Fibroblast of lung (primary cell): Measurements from ENCODE around the gene MRI1. TPM values are rescaled to one million over a fixed set of nuclear protein-coding genes. Genes with fewer than 3 reads are reported as not detected.

Experiments used
- DNase-seq, 2 donors: peaks; one replicate each; pipeline versions ENCODE4 v3.0.0 to v3.0.0-alpha.2; 2010; ENCODE audit warnings: low read depth in 2 of 2
- H2AFZ ChIP-seq: 2 replicates; pipeline ENCODE4 v1.5.1; 2012; ENCODE audit warnings: low read length, control low read depth, inconsistent platforms
- H3K27ac ChIP-seq: 2 replicates; pipeline ENCODE4 v1.5.1; 2011; ENCODE audit warnings: low read length, control low read depth; ENCODE audit not compliant: insufficient read depth
- H3K27me3 ChIP-seq: 2 replicates; pipeline ENCODE4 v1.5.1; 2011; ENCODE audit warnings: mild to moderate bottlenecking, low read length; ENCODE audit not compliant: control insufficient read depth, insufficient read depth
- H3K36me3 ChIP-seq: 2 replicates; pipeline ENCODE4 v1.5.1; 2011; ENCODE audit warnings: low read length; ENCODE audit not compliant: control insufficient read depth, insufficient read depth
- H3K4me1 ChIP-seq: 2 replicates; pipeline ENCODE4 v1.5.1; 2011; ENCODE audit warnings: low read length; ENCODE audit not compliant: control insufficient read depth, insufficient read depth; ENCODE audit errors: extremely low read depth
- H3K4me2 ChIP-seq: 2 replicates; pipeline ENCODE4 v1.5.1; 2011; ENCODE audit warnings: low read length, control low read depth; ENCODE audit not compliant: insufficient read depth; ENCODE audit errors: extremely low read depth
- H3K4me3 ChIP-seq, 4 experiments: fragments of 200-600 bp in 1 of 4; sonication (generic) in 1 of 4; replicated peaks in 1 of 4; 2 replicates each; pipeline ENCODE4 v1.5.1; 2011 to 2016; ENCODE audit warnings: low read length in 4 of 4, low read depth in 3 of 4, mild to moderate bottlenecking in 3 of 4, control low read depth in 2 of 4, inconsistent platforms in 1 of 4, mixed read lengths in 1 of 4; ENCODE audit not compliant: insufficient read depth in 1 of 4; ENCODE audit errors: control extremely low read depth in 1 of 4
- H3K79me2 ChIP-seq: 2 replicates; pipeline ENCODE4 v1.5.1; 2012; ENCODE audit warnings: mild to moderate bottlenecking, low read length, inconsistent platforms; ENCODE audit not compliant: control insufficient read depth, insufficient read depth
- H3K9ac ChIP-seq: 2 replicates; pipeline ENCODE4 v1.5.1; 2011; ENCODE audit warnings: mild to moderate bottlenecking, low read length, control low read depth; ENCODE audit not compliant: insufficient read depth
- H3K9me3 ChIP-seq: 2 replicates; pipeline ENCODE4 v1.5.1; 2012; ENCODE audit warnings: low read depth, low read length; ENCODE audit not compliant: control insufficient read depth, insufficient read depth
- H4K20me1 ChIP-seq: 2 replicates; pipeline ENCODE4 v1.5.1; 2011; ENCODE audit warnings: low read length; ENCODE audit not compliant: control insufficient read depth, insufficient read depth; ENCODE audit errors: extremely low read depth
- CTCF ChIP-seq, 2 donors: IDR thresholded peaks in 1 of 2; conservative IDR thresholded peaks in 1 of 2; 1 replicate in 1 of 2; 2 replicates in 1 of 2; pipeline ENCODE4 v1.5.1; 2011 to 2012; ENCODE audit warnings: low read length in 2 of 2, control low read depth in 1 of 2, inconsistent platforms in 1 of 2, low read depth in 1 of 2, mild to moderate bottlenecking in 1 of 2
- EZH2 ChIP-seq: IDR thresholded peaks from 2 replicates; pipeline ENCODE4 v1.5.1; 2012; ENCODE audit warnings: low read length, control low read depth, mild to moderate bottlenecking; ENCODE audit errors: missing control alignments
- polyA minus RNA-seq: library from RNA; depleted of rRNA, polyadenylated mRNA; stranded (reverse); fragments of >200 nt; gene quantifications from 2 replicates; pipeline ENCODE4 v1.2.3, GENCODE V29; 2011; ENCODE audit warnings: low replicate concordance
- polyA plus RNA-seq, 2 donors: library from polyadenylated mRNA; depleted of rRNA in 1 of 2; stranded (reverse) in 1 of 2; unstranded in 1 of 2; fragments of >200 nt; gene quantifications; 2 replicates each; pipeline ENCODE4 v1.2.1, GENCODE V29; 2011 to 2012; ENCODE audit warnings: missing spikeins in 1 of 2
- total RNA-seq: library from RNA; depleted of rRNA; stranded (reverse); fragments of >200 nt; gene quantifications from 2 replicates; pipeline ENCODE4 v1.2.1, GENCODE V29; 2014

MRI1 gene
- total RNA-seq (17.7 and 20.3 TPM in 2 replicates), polyA plus RNA-seq (5.2 and 17.1 TPM in 2 replicates), polyA minus RNA-seq (7.2 and 26.5 TPM in 2 replicates)
- polyA plus RNA-seq (2012): 6.2 and 17.7 TPM in 2 replicates

- peaks cover 7% of the 10 kb centered on the region for H3K79me2 ChIP-seq
- H2AFZ ChIP-seq: peak within 1 kb of the TSS; percentile 69
- H3K4me3 ChIP-seq: peak within 1 kb of the TSS; percentile 49 to 78 (median 64)
- H3K27me3 ChIP-seq: no peaks in the 10 kb centered on the region
- peak within 1 kb of the TSS; percentile 73 for H3K4me2 ChIP-seq
- H3K9me3 ChIP-seq: no peaks in the 10 kb centered on the region
- peaks cover 10% of the 10 kb centered on the region for H3K36me3 ChIP-seq
- H3K4me1 ChIP-seq: peaks cover 4% of the 10 kb centered on the region
- no peak for TF ChIP-seq EZH2
- TF ChIP-seq CTCF (conservative IDR thresholded peaks at IDR 0.05 in 1 of 2, IDR thresholded peaks at IDR 0.05 in 1 of 2; ENCODE audit: low read depth in 1 of 2, low read length in 2 of 2): no peak
- H3K9ac ChIP-seq: peak within 1 kb of the TSS; percentile 75
- H3K27ac ChIP-seq: peak within 1 kb of the TSS; percentile 50
- no peaks in the 10 kb centered on the region for H4K20me1 ChIP-seq
- peak; percentile 66 to 72 for DNase-seq
Measured at GRCh38 chr19:13764101-13764807, at the start of gene MRI1. Gene MRI1 (plus strand): TSS chr19:13764522. CDS start chr19:13764589, 67 bp downstream.

GRCh38 chr19:13717194-13717643 is 47.1 kb upstream of the MRI1 start:
- TF ChIP-seq CTCF (conservative IDR thresholded peaks at IDR 0.05 in 1 of 2, IDR thresholded peaks at IDR 0.05 in 1 of 2; ENCODE audit: low read depth in 1 of 2, low read length in 2 of 2) (no peak), EZH2 (no peak)
- H3K4me3 ChIP-seq: no peak overlapping the region
- no peaks in the 10 kb centered on the region for H3K36me3 ChIP-seq
- peak in 1 of 2 donors; percentile 52 for DNase-seq
- H3K27me3 ChIP-seq: peaks cover 4% of the 10 kb centered on the region
- H3K9ac ChIP-seq: no peak overlapping the region
- no peaks in the 10 kb centered on the region for H3K9me3 ChIP-seq
- H3K27ac ChIP-seq: no peak overlapping the region
- H3K79me2 ChIP-seq: no peaks in the 10 kb centered on the region
- no peak overlapping the region for H2AFZ ChIP-seq
- H4K20me1 ChIP-seq: no peaks in the 10 kb centered on the region
- no peaks in the 10 kb centered on the region for H3K4me1 ChIP-seq
- H3K4me2 ChIP-seq: no peak overlapping the region

- Histone ChIP-seq H3K27ac (no peak overlapping the region), H3K36me3 (no peaks in the 10 kb centered on the region), H3K4me2 (no peak overlapping the region), H3K79me2 (no peaks in the 10 kb centered on the region), H3K27me3 (no peaks in the 10 kb centered on the region), H3K4me1 (no peaks in the 10 kb centered on the region), H2AFZ (no peak overlapping the region), H3K9me3 (no peaks in the 10 kb centered on the region), H4K20me1 (no peaks in the 10 kb centered on the region), H3K9ac (no peak overlapping the region), H3K4me3 (no peak overlapping the region)
- TF ChIP-seq EZH2 (no peak), CTCF (conservative IDR thresholded peaks at IDR 0.05 in 1 of 2, IDR thresholded peaks at IDR 0.05 in 1 of 2; ENCODE audit: low read depth in 1 of 2, low read length in 2 of 2) (peak; percentile 46 to 51)
- DNase-seq: peak; percentile 68 to 83
Measured at GRCh38 chr19:13718733-13719132, 45.6 kb upstream of the MRI1 start.
